IPS-NIHi7 (cell line): ENCODE data around the gene DUSP22.

ENCODE experiments used
- DNase-seq: peaks from one replicate; pipeline ENCODE4 v3.0.0; 2012; ENCODE audit warnings: mixed read lengths; ENCODE audit errors: extremely low spot score

Gene DUSP22

GRCh38 chr6:310671-311070, 18.4 kb downstream of the DUSP22 start:
- DNase-seq: no peak

- no peak for DNase-seq
These were observed 19.5 kb downstream of the DUSP22 start for GRCh38 chr6:311679-312220.

DNA sequence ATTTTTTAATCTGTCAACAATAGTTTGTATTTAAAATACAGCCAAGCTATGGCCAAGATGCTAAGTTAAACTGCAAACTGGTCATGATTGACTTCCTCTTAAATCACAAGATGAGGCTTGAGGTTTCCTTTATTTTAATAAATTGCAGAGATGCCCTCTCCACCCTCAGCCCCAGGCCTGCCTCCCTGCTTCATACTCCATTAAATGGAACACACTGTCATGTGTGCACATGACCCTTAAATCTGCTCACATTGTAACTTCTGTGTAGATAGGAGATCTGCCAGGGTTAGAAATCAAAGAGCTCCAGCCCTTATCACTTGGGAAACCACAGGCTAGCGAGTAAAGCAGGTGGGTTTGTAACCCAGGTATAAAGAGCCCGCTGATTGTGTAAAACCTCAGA, 20.8 kb downstream of the DUSP22 start:
- no peak for DNase-seq

DNA sequence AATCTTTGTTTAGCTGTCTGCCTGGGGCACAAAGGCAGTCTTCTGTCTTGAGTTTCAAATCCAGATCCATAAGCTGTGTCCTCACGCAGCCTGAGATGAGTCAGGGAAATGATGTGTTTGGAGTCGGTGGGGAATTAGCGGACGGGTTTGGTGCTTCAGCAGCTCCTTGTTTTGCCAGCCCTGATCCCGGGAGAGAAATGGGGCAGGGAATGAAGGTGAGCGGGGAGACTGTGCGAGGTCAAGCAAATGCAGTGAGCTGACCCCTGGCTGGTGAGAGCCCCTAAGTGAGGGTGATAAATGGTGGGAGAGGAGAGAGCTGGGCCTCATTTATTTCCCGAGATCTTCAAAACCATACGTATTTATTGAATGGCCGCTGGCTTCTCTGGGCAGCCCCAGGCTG, 21.6 kb downstream of the DUSP22 start:
- DNase-seq: no peak

DNA sequence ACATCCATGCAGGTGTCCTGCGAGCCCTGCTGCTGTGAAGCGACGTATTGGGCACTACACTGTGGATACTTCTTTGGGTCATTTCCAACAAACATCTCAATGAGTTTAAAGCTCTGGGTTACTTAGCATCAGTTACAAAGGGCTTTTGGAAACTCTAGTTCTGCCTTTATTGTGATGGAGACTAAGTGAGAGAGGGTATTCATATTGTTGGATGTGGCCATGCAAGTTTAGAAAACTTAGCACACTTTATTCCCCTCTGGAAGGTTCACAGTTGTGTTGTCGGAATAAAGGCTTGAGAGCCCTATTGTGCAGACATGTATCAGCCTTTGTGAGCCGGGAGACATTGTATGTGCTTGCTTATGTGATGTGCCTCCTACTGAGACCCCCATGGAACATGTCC, 22.1 kb downstream of the DUSP22 start:
- no peak for DNase-seq

- DNase-seq: no peak
These were observed 22.9 kb downstream of the DUSP22 start for GRCh38 chr6:315226-315625.

- DNase-seq: no peak
These were observed 23.9 kb downstream of the DUSP22 start for GRCh38 chr6:315921-316752.

GRCh38 chr6:316753-317038, 24.4 kb downstream of the DUSP22 start:
- no peak for DNase-seq

DNA sequence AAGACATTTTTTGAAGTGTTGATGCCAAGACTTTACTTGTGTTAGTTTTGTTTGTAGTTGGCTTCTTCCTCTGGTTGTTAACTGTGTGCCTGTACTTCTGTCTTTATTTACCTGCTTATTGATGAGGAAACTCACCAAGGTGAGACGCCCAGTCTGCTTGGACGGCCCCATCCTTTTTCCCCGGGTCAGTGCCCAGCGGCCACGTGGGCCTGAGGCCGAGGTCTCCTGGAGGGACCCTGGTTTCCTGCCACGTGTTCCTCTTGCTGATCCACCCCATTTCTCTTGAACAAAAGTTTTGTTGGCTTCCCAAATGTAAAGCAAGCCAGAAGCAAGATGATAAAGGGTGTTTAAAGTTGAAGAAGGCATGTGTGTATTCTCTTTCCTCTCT, 24.8 kb downstream of the DUSP22 start:
- DNase-seq: no peak

- DNase-seq: no peak
These were observed 25.3 kb downstream of the DUSP22 start for GRCh38 chr6:317448-318144.

DNA sequence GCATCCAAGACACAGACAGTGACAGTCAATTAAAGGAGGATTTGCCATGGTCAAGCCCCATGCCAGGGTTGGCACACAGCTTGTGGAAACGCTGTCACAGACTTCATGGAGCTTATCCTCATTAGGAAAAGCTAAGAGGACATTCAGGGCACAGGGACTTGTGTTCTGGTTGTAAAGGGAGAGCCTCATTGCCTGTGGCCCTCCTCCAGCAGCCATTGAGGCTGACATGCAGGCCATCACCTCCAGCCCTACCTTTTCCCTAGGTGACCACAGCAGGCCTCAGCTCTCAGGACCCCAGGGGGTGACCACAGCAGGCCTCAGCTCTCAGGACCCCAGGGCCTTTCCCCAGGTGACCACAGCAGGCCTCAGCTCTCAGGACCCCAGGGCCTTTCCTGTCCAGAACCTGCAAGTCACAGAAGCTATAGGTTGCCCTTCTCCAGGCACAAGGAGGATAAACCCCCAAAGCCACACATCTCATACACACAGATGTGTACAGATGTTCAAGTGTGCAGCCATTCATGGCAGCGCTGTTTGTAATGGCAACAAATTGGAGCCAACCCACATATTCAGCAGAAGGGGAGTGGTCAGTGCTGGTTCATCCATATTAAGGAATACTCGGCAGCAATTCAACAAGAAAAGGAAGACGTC, 26.1 kb downstream of the DUSP22 start:
- no peak for DNase-seq

DNA sequence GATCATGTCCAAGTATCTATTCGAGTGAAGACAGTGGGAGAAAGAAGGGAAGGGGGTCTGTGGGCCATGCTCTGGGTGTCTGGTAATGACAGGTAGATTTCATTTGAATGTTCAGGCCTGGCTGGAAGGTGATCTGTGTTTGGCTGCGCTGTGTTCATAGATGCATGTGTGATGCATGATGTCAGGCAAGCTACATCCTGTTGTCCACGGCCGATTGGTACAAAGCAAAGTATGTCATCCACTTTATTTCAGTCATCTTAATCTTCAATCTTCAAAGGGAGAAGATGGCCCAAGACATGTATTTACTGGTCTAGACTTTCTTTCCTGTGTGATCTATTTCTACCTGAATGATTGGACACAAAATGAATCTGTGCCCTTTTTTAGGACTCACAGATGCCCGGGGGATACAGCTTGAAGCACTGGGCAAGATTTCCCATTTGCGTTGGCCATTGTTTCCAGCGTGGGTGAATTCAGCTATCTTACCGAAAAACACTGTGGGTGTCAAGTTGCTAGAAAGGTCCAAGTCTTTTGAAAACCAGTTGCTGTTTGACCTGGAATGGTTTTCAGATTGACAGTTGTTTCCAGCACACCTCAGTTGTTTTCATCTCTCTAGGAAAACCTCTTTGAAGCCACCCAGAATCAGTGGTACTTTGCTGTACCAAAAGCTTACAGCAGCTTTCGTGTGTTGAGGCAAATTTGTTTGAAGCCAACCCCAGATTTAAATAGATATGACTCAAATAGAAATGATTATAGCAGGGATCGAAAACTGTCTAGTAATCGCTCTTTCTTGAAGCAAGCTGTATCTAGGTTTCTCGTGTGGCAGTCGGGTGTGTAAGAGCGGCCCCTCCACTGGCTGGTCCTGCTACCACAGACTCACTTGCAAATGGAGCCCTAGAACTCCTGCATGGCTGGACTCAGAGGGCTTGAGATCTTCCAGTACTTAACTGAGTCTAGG, 27.2 kb downstream of the DUSP22 start:
- DNase-seq: no peak

DNA sequence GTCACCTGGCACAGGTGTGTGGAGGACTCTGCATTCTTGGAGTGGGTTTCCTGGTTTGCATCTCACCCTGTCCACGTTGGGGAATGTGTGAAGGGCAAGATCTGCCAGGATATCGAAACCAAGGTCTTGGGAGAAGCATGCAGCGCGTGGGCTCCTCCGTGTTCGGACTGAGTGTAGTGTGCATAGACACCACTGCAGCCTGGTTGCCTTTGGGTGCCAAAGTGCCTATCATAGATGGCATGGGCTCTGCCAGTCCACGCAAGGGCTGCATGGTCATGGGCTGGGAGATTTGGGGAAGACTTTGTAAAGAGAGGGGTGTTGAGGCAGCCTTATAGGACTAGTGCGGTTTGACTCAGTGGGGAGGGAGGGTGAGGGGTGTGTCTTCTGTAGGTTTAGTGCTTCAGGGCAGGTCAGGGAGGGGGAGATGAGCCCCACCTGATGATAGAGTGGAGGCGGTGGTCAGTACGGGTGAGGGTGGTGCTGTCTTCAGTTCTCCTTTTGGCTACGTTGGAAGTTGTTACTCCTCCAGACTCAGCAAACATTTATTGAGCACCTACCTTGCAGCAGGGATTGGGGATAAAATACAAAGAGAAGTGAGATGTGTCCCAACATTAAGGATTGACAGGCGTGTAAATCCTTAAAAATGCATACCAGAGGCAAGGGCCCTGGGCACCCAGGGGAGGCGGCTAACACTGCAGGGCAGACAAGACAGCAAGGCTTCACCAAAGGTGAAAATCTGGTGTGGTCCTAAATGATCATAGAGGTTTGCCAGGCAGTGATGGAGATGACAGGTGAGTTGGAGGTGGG, 28.3 kb downstream of the DUSP22 start:
- DNase-seq: no peak

GRCh38 chr6:321158-321438, 28.8 kb downstream of the DUSP22 start:
- DNase-seq: no peak

DNA sequence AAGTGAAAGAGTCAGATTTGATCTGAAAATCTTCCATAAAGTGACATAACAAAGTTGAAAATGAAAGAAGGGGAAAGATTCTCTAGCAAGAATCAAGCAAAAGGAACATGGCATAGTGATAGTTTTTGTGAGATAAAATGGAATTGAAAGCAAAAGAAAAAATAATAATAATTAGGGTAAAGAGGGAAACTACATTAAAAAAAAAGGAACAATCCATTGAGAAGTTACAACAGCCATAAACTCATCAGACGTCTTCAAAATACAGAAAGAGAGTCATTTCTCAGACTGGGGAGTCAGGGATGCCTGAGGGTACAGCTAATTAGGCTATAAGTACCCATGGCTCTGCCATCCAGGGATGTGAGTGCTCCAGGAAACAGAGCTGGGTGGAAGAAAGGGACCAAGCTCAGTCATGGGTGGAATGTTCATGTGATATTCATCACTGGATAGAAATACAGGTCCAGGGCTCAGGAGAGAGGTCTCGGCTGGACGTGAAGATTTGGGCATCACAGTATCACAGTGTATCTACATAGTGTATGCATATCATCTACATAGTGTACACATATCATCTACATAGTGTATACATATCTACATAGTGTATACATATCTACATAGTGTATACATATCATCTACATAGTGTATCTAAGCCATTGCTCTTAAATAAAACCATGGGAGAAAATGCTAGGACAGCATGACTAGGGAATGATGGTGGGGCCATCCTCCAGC, 29.4 kb downstream of the DUSP22 start:
- DNase-seq: no peak

- no peak for DNase-seq
These were observed 30.1 kb downstream of the DUSP22 start for GRCh38 chr6:322259-322930.

GRCh38 chr6:322940-323729, 30.8 kb downstream of the DUSP22 start:
- DNase-seq: no peak

GRCh38 chr6:323730-324088, 31.4 kb downstream of the DUSP22 start:
- no peak for DNase-seq

GRCh38 chr6:324116-324728, 31.9 kb downstream of the DUSP22 start:
- DNase-seq: no peak
